Fibroblast of lung (primary cell): ENCODE measurements around the gene RAVER2. TPM values are rescaled to one million over a fixed set of nuclear protein-coding genes. Genes with fewer than 3 reads are reported as not detected.

Experiments used
- DNase-seq, 2 donors: peaks; one replicate each; pipeline versions ENCODE4 v3.0.0 to v3.0.0-alpha.2; 2010; ENCODE audit warnings: low read depth in 2 of 2
- H2AFZ ChIP-seq: 2 replicates; pipeline ENCODE4 v1.5.1; 2012; ENCODE audit warnings: low read length, control low read depth, inconsistent platforms
- H3K27ac ChIP-seq: 2 replicates; pipeline ENCODE4 v1.5.1; 2011; ENCODE audit warnings: low read length, control low read depth; ENCODE audit not compliant: insufficient read depth
- H3K27me3 ChIP-seq: 2 replicates; pipeline ENCODE4 v1.5.1; 2011; ENCODE audit warnings: mild to moderate bottlenecking, low read length; ENCODE audit not compliant: control insufficient read depth, insufficient read depth
- H3K36me3 ChIP-seq: 2 replicates; pipeline ENCODE4 v1.5.1; 2011; ENCODE audit warnings: low read length; ENCODE audit not compliant: control insufficient read depth, insufficient read depth
- H3K4me1 ChIP-seq: 2 replicates; pipeline ENCODE4 v1.5.1; 2011; ENCODE audit warnings: low read length; ENCODE audit not compliant: control insufficient read depth, insufficient read depth; ENCODE audit errors: extremely low read depth
- H3K4me2 ChIP-seq: 2 replicates; pipeline ENCODE4 v1.5.1; 2011; ENCODE audit warnings: low read length, control low read depth; ENCODE audit not compliant: insufficient read depth; ENCODE audit errors: extremely low read depth
- H3K4me3 ChIP-seq, 4 experiments: fragments of 200-600 bp in 1 of 4; sonication (generic) in 1 of 4; replicated peaks in 1 of 4; 2 replicates each; pipeline ENCODE4 v1.5.1; 2011 to 2016; ENCODE audit warnings: low read length in 4 of 4, low read depth in 3 of 4, mild to moderate bottlenecking in 3 of 4, control low read depth in 2 of 4, inconsistent platforms in 1 of 4, mixed read lengths in 1 of 4; ENCODE audit not compliant: insufficient read depth in 1 of 4; ENCODE audit errors: control extremely low read depth in 1 of 4
- H3K79me2 ChIP-seq: 2 replicates; pipeline ENCODE4 v1.5.1; 2012; ENCODE audit warnings: mild to moderate bottlenecking, low read length, inconsistent platforms; ENCODE audit not compliant: control insufficient read depth, insufficient read depth
- H3K9ac ChIP-seq: 2 replicates; pipeline ENCODE4 v1.5.1; 2011; ENCODE audit warnings: mild to moderate bottlenecking, low read length, control low read depth; ENCODE audit not compliant: insufficient read depth
- H3K9me3 ChIP-seq: 2 replicates; pipeline ENCODE4 v1.5.1; 2012; ENCODE audit warnings: low read depth, low read length; ENCODE audit not compliant: control insufficient read depth, insufficient read depth
- H4K20me1 ChIP-seq: 2 replicates; pipeline ENCODE4 v1.5.1; 2011; ENCODE audit warnings: low read length; ENCODE audit not compliant: control insufficient read depth, insufficient read depth; ENCODE audit errors: extremely low read depth
- EZH2 ChIP-seq: IDR thresholded peaks from 2 replicates; pipeline ENCODE4 v1.5.1; 2012; ENCODE audit warnings: low read length, control low read depth, mild to moderate bottlenecking; ENCODE audit errors: missing control alignments
- polyA plus RNA-seq, 2 donors: library from polyadenylated mRNA; depleted of rRNA in 1 of 2; stranded (reverse) in 1 of 2; unstranded in 1 of 2; fragments of >200 nt; gene quantifications; 2 replicates each; pipeline ENCODE4 v1.2.1, GENCODE V29; 2011 to 2012; ENCODE audit warnings: missing spikeins in 1 of 2
- total RNA-seq: library from RNA; depleted of rRNA; stranded (reverse); fragments of >200 nt; gene quantifications from 2 replicates; pipeline ENCODE4 v1.2.1, GENCODE V29; 2014
- TF ChIP-seq, protein P1 (sequence below), 2 donors: IDR thresholded peaks in 1 of 2; conservative IDR thresholded peaks in 1 of 2; 1 replicate in 1 of 2; 2 replicates in 1 of 2; pipeline ENCODE4 v1.5.1; 2011 to 2012; ENCODE audit warnings: low read length in 2 of 2, control low read depth in 1 of 2, inconsistent platforms in 1 of 2, low read depth in 1 of 2, mild to moderate bottlenecking in 1 of 2

Gene RAVER2
- total and polyA plus RNA-seq, 2 donors (not counting 1 experiment from before 2014, with no cell fraction given): 4.3 to 5.6 TPM

DNA sequence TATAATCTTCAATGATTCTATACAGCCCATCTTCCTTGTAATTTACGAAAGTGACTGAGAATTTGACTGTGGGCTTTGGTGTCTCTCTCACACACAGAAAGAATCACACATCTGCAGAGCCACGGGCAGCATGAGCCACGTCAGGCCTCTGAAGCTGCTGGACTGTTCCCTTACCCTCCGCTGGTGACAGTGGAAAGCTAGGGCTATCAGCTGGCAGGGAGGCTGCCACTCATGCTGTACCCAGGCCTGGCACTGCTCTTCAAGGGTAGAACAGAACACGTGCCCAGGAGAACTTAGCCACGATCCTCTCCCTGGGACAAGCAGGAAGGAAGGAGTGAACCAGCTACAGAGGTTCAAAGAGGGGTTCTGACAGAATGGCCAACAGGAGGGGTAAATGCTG, 130.7 kb downstream of the RAVER2 start:
- Histone ChIP-seq H3K79me2 (no peaks in the 10 kb centered on the region), H3K27me3 (no peaks in the 10 kb centered on the region), H3K4me2 (no peak overlapping the region), H3K27ac (no peak overlapping the region), H3K36me3 (peaks cover 13% of the 10 kb centered on the region), H3K4me3 (no peak overlapping the region), H3K4me1 (no peaks in the 10 kb centered on the region), H4K20me1 (peaks cover 2% of the 10 kb centered on the region), H3K9me3 (no peaks in the 10 kb centered on the region), H2AFZ (no peak overlapping the region), H3K9ac (no peak overlapping the region)
- TF ChIP-seq, protein P1, sequence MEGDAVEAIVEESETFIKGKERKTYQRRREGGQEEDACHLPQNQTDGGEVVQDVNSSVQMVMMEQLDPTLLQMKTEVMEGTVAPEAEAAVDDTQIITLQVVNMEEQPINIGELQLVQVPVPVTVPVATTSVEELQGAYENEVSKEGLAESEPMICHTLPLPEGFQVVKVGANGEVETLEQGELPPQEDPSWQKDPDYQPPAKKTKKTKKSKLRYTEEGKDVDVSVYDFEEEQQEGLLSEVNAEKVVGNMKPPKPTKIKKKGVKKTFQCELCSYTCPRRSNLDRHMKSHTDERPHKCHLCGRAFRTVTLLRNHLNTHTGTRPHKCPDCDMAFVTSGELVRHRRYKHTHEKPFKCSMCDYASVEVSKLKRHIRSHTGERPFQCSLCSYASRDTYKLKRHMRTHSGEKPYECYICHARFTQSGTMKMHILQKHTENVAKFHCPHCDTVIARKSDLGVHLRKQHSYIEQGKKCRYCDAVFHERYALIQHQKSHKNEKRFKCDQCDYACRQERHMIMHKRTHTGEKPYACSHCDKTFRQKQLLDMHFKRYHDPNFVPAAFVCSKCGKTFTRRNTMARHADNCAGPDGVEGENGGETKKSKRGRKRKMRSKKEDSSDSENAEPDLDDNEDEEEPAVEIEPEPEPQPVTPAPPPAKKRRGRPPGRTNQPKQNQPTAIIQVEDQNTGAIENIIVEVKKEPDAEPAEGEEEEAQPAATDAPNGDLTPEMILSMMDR (conservative IDR thresholded peaks at IDR 0.05 in 1 of 2, IDR thresholded peaks at IDR 0.05 in 1 of 2; ENCODE audit: low read depth in 1 of 2, low read length in 2 of 2): no peak
- no peak for TF ChIP-seq EZH2
- DNase-seq: no peak

DNA sequence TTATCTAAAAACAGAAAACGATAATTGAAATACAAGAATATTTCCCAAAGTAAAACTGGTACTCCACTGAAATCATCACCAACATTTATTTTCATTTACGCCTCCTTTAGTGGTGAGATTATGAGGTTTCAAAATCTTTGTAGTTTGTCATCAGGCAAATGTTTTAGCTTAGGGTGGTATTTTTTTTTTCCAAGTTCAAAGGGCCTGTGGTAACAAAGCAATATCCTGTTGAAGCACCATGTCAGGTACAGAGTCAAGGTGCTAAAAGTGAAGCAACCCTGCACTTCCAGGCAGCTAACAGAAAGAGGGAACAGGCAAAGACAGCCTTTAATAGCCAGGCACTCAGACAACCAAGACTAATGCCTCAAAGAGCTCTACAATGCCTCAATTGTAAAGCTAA, 132.3 kb downstream of the RAVER2 start:
- Histone ChIP-seq H3K4me2 (no peak overlapping the region), H3K9me3 (no peaks in the 10 kb centered on the region), H3K79me2 (no peaks in the 10 kb centered on the region), H3K4me1 (peaks cover 4% of the 10 kb centered on the region), H3K4me3 (no peak overlapping the region), H3K27me3 (no peaks in the 10 kb centered on the region), H3K27ac (no peak overlapping the region), H3K9ac (no peak overlapping the region), H2AFZ (no peak overlapping the region), H3K36me3 (peaks cover 11% of the 10 kb centered on the region), H4K20me1 (peaks cover 2% of the 10 kb centered on the region)
- DNase-seq: no peak
- no peak for TF ChIP-seq EZH2
- TF ChIP-seq, protein P1 (conservative IDR thresholded peaks at IDR 0.05 in 1 of 2, IDR thresholded peaks at IDR 0.05 in 1 of 2; ENCODE audit: low read depth in 1 of 2, low read length in 2 of 2): no peak

DNA sequence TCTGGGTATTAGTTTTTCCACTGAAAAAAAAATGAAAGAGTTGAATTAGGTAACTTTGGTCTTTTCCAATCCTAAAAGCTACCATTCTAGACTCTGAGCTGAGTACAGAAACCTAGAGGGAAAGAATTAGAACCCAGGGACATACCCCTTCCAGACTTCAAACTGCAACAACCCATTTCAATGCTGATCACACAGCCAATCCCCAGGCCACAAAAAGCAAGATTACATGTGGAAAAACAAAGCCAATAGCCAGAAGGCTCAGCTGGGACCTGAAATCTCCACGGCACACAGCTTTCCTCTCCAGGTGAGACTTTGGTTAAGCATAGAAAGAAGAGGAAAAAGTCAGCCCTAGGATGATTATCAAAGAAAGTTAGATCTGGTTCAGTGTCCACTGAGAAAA, 132.7 kb downstream of the RAVER2 start:
- no peak for TF ChIP-seq EZH2
- TF ChIP-seq, protein P1 (conservative IDR thresholded peaks at IDR 0.05 in 1 of 2, IDR thresholded peaks at IDR 0.05 in 1 of 2; ENCODE audit: low read depth in 1 of 2, low read length in 2 of 2): no peak
- Histone ChIP-seq H3K36me3 (peaks cover 11% of the 10 kb centered on the region), H3K27me3 (no peaks in the 10 kb centered on the region), H3K9me3 (no peaks in the 10 kb centered on the region), H4K20me1 (peaks cover 2% of the 10 kb centered on the region), H3K4me1 (peaks cover 4% of the 10 kb centered on the region), H3K4me2 (no peak overlapping the region), H3K9ac (no peak overlapping the region), H3K27ac (no peak overlapping the region), H2AFZ (no peak overlapping the region), H3K4me3 (no peak overlapping the region), H3K79me2 (no peaks in the 10 kb centered on the region)
- DNase-seq: no peak
